Astrocyte (in vitro differentiated cells and primary cell): ENCODE results near the gene OSBP2. TPM values are rescaled to one million over a fixed set of nuclear protein-coding genes. Genes with fewer than 3 reads are reported as not detected.
A peak's percentile ranks its signal among the peaks of the same experiment; 100 is the strongest.

Source experiments
- DNase-seq: peaks from one replicate; pipeline ENCODE4 v3.0.0-alpha.2; 2010; ENCODE audit warnings: low read depth
- FAIRE-seq: peaks from 2 replicates; lab custom pipeline; 2011; peaks lifted over from hg19 to GRCh38; lab: Jason Lieb, UNC
- H2AFZ ChIP-seq: 2 replicates; pipeline ENCODE4 v1.6.0; 2012; ENCODE audit warnings: low read depth, low read length, inconsistent platforms
- H3K27ac ChIP-seq: 2 replicates; pipeline ENCODE4 v1.5.1; 2011; ENCODE audit warnings: low read depth, low read length, inconsistent platforms
- H3K27me3 ChIP-seq: 2 replicates; pipeline ENCODE4 v1.6.0; 2011; ENCODE audit warnings: low read length, inconsistent platforms; ENCODE audit not compliant: insufficient read depth
- H3K36me3 ChIP-seq: 2 replicates; pipeline ENCODE4 v1.5.1; 2011; ENCODE audit warnings: low read length, inconsistent platforms; ENCODE audit not compliant: insufficient read depth
- H3K4me1 ChIP-seq: 2 replicates; pipeline ENCODE4 v1.5.1; 2011; ENCODE audit warnings: low read length, inconsistent platforms; ENCODE audit not compliant: insufficient read depth
- H3K4me2 ChIP-seq: 2 replicates; pipeline ENCODE4 v1.6.0; 2012; ENCODE audit warnings: low read length, inconsistent platforms
- H3K4me3 ChIP-seq: 2 replicates; pipeline ENCODE4 v1.5.1; 2011; ENCODE audit warnings: low read depth, mild to moderate bottlenecking, low read length, inconsistent platforms; ENCODE audit not compliant: insufficient read depth
- H3K79me2 ChIP-seq: 2 replicates; pipeline ENCODE4 v1.6.0; 2012; ENCODE audit warnings: mild to moderate bottlenecking, low read length, inconsistent platforms; ENCODE audit not compliant: insufficient read depth
- H3K9ac ChIP-seq: 2 replicates; pipeline ENCODE4 v1.6.0; 2012; ENCODE audit warnings: mild to moderate bottlenecking, low read length, inconsistent platforms
- H3K9me3 ChIP-seq: 2 replicates; pipeline ENCODE4 v1.5.1; 2012; ENCODE audit warnings: low read depth, mild to moderate bottlenecking, low read length, inconsistent platforms; ENCODE audit not compliant: insufficient read depth
- H4K20me1 ChIP-seq: 2 replicates; pipeline ENCODE4 v1.6.0; 2012; ENCODE audit warnings: low read length, inconsistent platforms; ENCODE audit not compliant: insufficient read depth
- H3K27ac Mint-ChIP-seq: one replicate; pipeline ENCODE4 v1.8.0; 2021; ENCODE audit warnings: mild to moderate bottlenecking, mixed read lengths; ENCODE audit not compliant: unreplicated experiment
- H3K27me3 Mint-ChIP-seq: one replicate; pipeline ENCODE4 v1.8.0; 2021; ENCODE audit warnings: low read depth, mixed read lengths; ENCODE audit not compliant: unreplicated experiment
- H3K36me3 Mint-ChIP-seq: one replicate; pipeline ENCODE4 v1.8.0; 2021; ENCODE audit warnings: low read depth, mixed read lengths; ENCODE audit not compliant: unreplicated experiment
- H3K4me1 Mint-ChIP-seq: one replicate; pipeline ENCODE4 v1.8.0; 2021; ENCODE audit warnings: low read depth, mixed read lengths; ENCODE audit not compliant: unreplicated experiment
- H3K4me3 Mint-ChIP-seq: one replicate; pipeline ENCODE4 v1.8.0; 2021; ENCODE audit warnings: mild to moderate bottlenecking, moderate library complexity, mixed read lengths; ENCODE audit not compliant: unreplicated experiment
- H3K9me3 Mint-ChIP-seq: one replicate; pipeline ENCODE4 v1.8.0; 2021; ENCODE audit warnings: mild to moderate bottlenecking, mixed read lengths; ENCODE audit not compliant: unreplicated experiment
- EZH2 ChIP-seq: IDR thresholded peaks from 2 replicates; pipeline ENCODE4 v1.6.1; 2012; ENCODE audit warnings: mild to moderate bottlenecking, low read length, inconsistent platforms; ENCODE audit not compliant: insufficient read depth
- total RNA-seq: library from RNA; stranded (reverse); gene quantifications from 2 replicates; pipeline ENCODE4 v1.2.1, GENCODE V29; 2021
- TF ChIP-seq, protein P1 (sequence below): IDR thresholded peaks from 2 replicates; pipeline ENCODE4 v1.5.1; 2011; ENCODE audit warnings: low read depth, mild to moderate bottlenecking, inconsistent platforms, low read length, moderate library complexity; ENCODE audit not compliant: insufficient read depth

The OSBP2 gene
- total RNA-seq, 1 donor from 2014 or later, result 0.48 TPM

DNA sequence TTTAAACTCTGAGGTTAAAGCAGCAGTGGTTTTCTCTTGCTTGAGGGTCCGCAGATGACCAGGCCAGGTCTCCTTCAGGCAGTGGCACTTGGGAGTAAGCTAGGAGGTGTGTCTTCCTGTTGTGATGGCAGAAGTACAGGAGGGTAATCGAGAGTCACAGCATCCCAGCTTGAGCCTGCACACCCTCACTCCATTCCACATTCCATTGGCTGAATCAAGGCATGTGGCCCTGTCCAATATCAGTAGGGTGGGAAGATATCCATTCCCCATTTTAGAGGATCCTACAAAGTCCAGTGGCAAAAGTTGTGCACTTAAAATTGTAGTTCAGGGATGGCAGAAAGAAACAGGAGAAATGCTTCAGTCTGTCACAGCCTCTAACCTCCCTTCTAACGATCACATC is 23.3 kb downstream of the OSBP2 start:
- Histone ChIP-seq H3K9me3 (no peaks in the 10 kb centered on the region), H3K9ac (no peak overlapping the region), H3K4me3 (no peak overlapping the region), H3K36me3 (no peaks in the 10 kb centered on the region), H2AFZ (no peak overlapping the region), H3K4me2 (peak overlapping the region; percentile 49), H3K79me2 (no peaks in the 10 kb centered on the region), H3K27ac (peak overlapping the region; percentile 22), H3K27me3 (no peaks in the 10 kb centered on the region), H3K4me1 (peaks cover 19% of the 10 kb centered on the region), H4K20me1 (no peaks in the 10 kb centered on the region)
- no peaks in the 10 kb centered on the region for H3K27me3 Mint-ChIP-seq
- H3K27ac Mint-ChIP-seq, result peak overlapping the region; percentile 4
- TF ChIP-seq, protein P1, sequence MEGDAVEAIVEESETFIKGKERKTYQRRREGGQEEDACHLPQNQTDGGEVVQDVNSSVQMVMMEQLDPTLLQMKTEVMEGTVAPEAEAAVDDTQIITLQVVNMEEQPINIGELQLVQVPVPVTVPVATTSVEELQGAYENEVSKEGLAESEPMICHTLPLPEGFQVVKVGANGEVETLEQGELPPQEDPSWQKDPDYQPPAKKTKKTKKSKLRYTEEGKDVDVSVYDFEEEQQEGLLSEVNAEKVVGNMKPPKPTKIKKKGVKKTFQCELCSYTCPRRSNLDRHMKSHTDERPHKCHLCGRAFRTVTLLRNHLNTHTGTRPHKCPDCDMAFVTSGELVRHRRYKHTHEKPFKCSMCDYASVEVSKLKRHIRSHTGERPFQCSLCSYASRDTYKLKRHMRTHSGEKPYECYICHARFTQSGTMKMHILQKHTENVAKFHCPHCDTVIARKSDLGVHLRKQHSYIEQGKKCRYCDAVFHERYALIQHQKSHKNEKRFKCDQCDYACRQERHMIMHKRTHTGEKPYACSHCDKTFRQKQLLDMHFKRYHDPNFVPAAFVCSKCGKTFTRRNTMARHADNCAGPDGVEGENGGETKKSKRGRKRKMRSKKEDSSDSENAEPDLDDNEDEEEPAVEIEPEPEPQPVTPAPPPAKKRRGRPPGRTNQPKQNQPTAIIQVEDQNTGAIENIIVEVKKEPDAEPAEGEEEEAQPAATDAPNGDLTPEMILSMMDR, result no peak
- TF ChIP-seq EZH2, result no peak
- H3K4me3 Mint-ChIP-seq, result no peak overlapping the region
- no peak for FAIRE-seq
- H3K9me3 Mint-ChIP-seq, result no peaks in the 10 kb centered on the region
- H3K4me1 Mint-ChIP-seq, result peaks cover 9% of the 10 kb centered on the region
- no peaks in the 10 kb centered on the region for H3K36me3 Mint-ChIP-seq
- DNase-seq, result no peak

DNA sequence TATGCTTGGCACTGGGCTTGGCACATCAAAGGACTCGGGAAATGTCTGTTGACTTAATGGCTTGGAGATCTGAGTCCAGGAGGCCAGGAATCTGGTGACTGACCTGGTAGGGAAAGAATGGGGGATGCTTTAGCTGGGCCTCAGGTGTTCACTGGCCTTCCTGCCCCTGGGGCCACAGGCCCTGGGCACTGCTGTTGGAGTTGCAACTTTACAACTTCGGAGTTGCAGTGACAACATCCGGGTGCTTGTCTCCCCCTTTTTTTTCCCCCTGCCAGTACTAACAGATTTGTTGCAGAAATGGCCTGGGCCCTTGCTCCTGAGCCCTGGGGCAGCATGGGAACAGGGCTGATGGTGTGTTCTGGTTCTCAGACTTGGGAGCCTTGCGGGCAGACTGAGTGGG is 23.8 kb downstream of the OSBP2 start:
- FAIRE-seq (no peak), DNase-seq (no peak)
- Mint-ChIP-seq H3K9me3 (no peaks in the 10 kb centered on the region), H3K36me3 (no peaks in the 10 kb centered on the region), H3K27ac (no peak overlapping the region), H3K4me3 (no peak overlapping the region), H3K27me3 (no peaks in the 10 kb centered on the region), H3K4me1 (peaks cover 9% of the 10 kb centered on the region)
- H3K27ac ChIP-seq, result no peak overlapping the region
- peak overlapping the region; percentile 49 for H3K4me2 ChIP-seq
- H3K4me3 ChIP-seq, result no peak overlapping the region
- H3K9me3 ChIP-seq, result no peaks in the 10 kb centered on the region
- no peaks in the 10 kb centered on the region for H4K20me1 ChIP-seq
- H3K4me1 ChIP-seq, result peaks cover 19% of the 10 kb centered on the region
- TF ChIP-seq EZH2, result no peak
- TF ChIP-seq, protein P1, result no peak
- H2AFZ ChIP-seq, result no peak overlapping the region
- no peaks in the 10 kb centered on the region for H3K27me3 ChIP-seq
- no peaks in the 10 kb centered on the region for H3K36me3 ChIP-seq
- H3K79me2 ChIP-seq, result no peaks in the 10 kb centered on the region
- H3K9ac ChIP-seq, result no peak overlapping the region

DNA sequence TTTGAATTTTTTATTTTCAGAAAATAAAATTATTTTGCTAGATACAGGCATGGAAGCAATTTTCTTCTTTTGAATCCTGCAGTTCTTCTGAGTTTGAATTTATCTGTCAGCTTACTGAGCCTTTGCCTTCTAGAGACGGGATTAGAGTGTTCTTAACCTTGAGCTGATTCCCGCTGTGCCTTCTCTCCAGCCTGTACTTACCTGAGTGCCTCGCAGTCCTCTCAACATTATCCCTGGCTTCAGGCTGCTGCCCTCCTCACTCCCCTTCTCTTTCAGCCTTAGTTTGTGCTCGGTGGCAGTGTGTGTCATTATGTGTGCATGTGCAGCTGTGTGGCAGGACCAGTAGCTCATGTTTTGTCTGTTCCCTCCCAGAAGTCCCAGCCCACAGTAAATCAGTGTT is 24.3 kb downstream of the OSBP2 start:
- Mint-ChIP-seq H3K4me1 (peaks cover 9% of the 10 kb centered on the region), H3K27ac (no peak overlapping the region), H3K36me3 (no peaks in the 10 kb centered on the region), H3K27me3 (no peaks in the 10 kb centered on the region), H3K4me3 (no peak overlapping the region), H3K9me3 (no peaks in the 10 kb centered on the region)
- Histone ChIP-seq H3K4me3 (no peak overlapping the region), H4K20me1 (no peaks in the 10 kb centered on the region), H3K36me3 (no peaks in the 10 kb centered on the region), H3K9me3 (no peaks in the 10 kb centered on the region), H3K9ac (no peak overlapping the region), H3K79me2 (no peaks in the 10 kb centered on the region), H2AFZ (no peak overlapping the region), H3K27ac (no peak overlapping the region), H3K27me3 (no peaks in the 10 kb centered on the region), H3K4me1 (peaks cover 19% of the 10 kb centered on the region), H3K4me2 (no peak overlapping the region)
- DNase-seq, result no peak
- TF ChIP-seq, protein P1, result no peak
- TF ChIP-seq EZH2, result no peak
- no peak for FAIRE-seq
